ENCODE results near the gene NLRC5. TPM values are rescaled to one million over a fixed set of nuclear protein-coding genes. Genes with fewer than 3 reads are reported as not detected.

NLRC5 gene
- total RNA-seq, 1 experiment from 2014 or later, result 2.4 TPM

GRCh38 chr16:57087003-57087402, 97.6 kb downstream of the NLRC5 start:
- Histone ChIP-seq H2BK120ac (ENCODE audit: low read depth, low read length, poor library complexity, severe bottlenecking) (no peak overlapping the region), H3K27ac (ENCODE audit: insufficient read length, low read depth, low read length) (no peak overlapping the region), H2BK12ac (ENCODE audit: insufficient read length, low read depth, low read length) (no peak overlapping the region), H2BK5ac (ENCODE audit: insufficient read length, low read length) (no peak overlapping the region), H3K9ac (ENCODE audit: extremely low read depth, insufficient read length, low read length) (no peak overlapping the region), H2AFZ (ENCODE audit: low read length) (no peak overlapping the region), H3K4me1 (ENCODE audit: insufficient read depth, low read length) (no peaks in the 10 kb centered on the region), H2AK5ac (ENCODE audit: insufficient read length, low read length) (no peak overlapping the region), H3T11ph (ENCODE audit: low read length) (no peak overlapping the region), H3K79me2 (ENCODE audit: insufficient read depth, low read length) (no peaks in the 10 kb centered on the region), H4K5ac (ENCODE audit: insufficient read length, low read depth, low read length) (no peak overlapping the region), H3K18ac (ENCODE audit: insufficient read length, low read depth, low read length) (no peak overlapping the region), H3K23me2 (ENCODE audit: insufficient read length, low read depth, low read length, poor library complexity, severe bottlenecking) (peaks cover 11% of the 10 kb centered on the region), H3K14ac (ENCODE audit: insufficient read depth, low read length) (no peak overlapping the region), H2BK20ac (ENCODE audit: low read depth, low read length, poor library complexity, severe bottlenecking) (no peak overlapping the region), H2BK15ac (ENCODE audit: low read depth, low read length) (no peak overlapping the region), H3K4ac (ENCODE audit: low read depth, low read length) (no peak overlapping the region), H3K79me1 (ENCODE audit: insufficient read depth, low read depth, low read length, poor library complexity, severe bottlenecking) (no peaks in the 10 kb centered on the region), H3K23ac (ENCODE audit: insufficient read length, low read depth, low read length) (no peak overlapping the region), H3K27me3 (ENCODE audit: insufficient read depth, low read length) (no peaks in the 10 kb centered on the region; the same call in 1 of the 2 replicates), H4K8ac (replicated peaks; ENCODE audit: insufficient read length, low read depth, low read length) (no peak overlapping the region), H4K91ac (ENCODE audit: insufficient read length, low read depth, low read length) (no peak overlapping the region), H4K20me1 (ENCODE audit: control insufficient read depth, insufficient read depth, insufficient read length) (no peaks in the 10 kb centered on the region), H3K9me3 (ENCODE audit: control insufficient read depth, low read depth, low read length) (no peaks in the 10 kb centered on the region), H3K56ac (ENCODE audit: insufficient read length, low read depth, low read length) (no peak overlapping the region), H3K4me2 (ENCODE audit: insufficient read depth, insufficient read length, low read length) (no peak overlapping the region)
- no peak for TF ChIP-seq CTCF (conservative IDR thresholded peaks at IDR 0.05)
- Mint-ChIP-seq H3K36me3 (ENCODE audit: insufficient read depth in 1 of 3, low read depth in 3 of 3) (peaks cover 0 to 5% (median 0%) of the 10 kb centered on the region in 3 experiments; a peak in 3 of 7 replicates), H3K4me1 (peaks cover 15 to 16% of the 10 kb centered on the region in 2 experiments), H3K4me3 (no peak overlapping the region), H3K9me3 (peaks cover 0 to 5% of the 10 kb centered on the region in 2 experiments; a peak in 2 of 5 replicates), H3K27ac (peak overlapping the region in 1 of 3 experiments; percentile 45; a peak in 2 of 7 replicates), H3K27me3 (ENCODE audit: low read depth) (peaks cover 35% of the 10 kb centered on the region)
- no peak for DNase-seq
- no CpG with 5 or more reads among the region's 2 CpGs for WGBS (ENCODE audit: extremely low coverage, insufficient read length, low lambda C conversion rate)

Data from H9 (cell line).